SK-N-SH treated with all-trans-retinoic acid at 6 μM for 48 hours (cell line): Measurements from ENCODE around the gene TMEM131L.

Source experiments
- BACH2 ChIP-seq: fragments of 250-450 bp; sonication (Bioruptor Pico); IDR thresholded peaks from 2 replicates; pipeline ENCODE4 v1.9.0; 2021; ENCODE audit warnings: mild to moderate bottlenecking, borderline replicate concordance
- GLIS3 ChIP-seq: fragments of 250-450 bp; sonication (Bioruptor Pico); IDR thresholded peaks from 2 replicates; pipeline ENCODE4 v1.5.0; 2020; ENCODE audit warnings: mild to moderate bottlenecking, moderate library complexity
- ISL1 ChIP-seq: fragments of 250-450 bp; sonication (Bioruptor Pico); IDR thresholded peaks from 2 replicates; pipeline ENCODE4 v2.1.2; 2022; ENCODE audit warnings: mild to moderate bottlenecking, moderate library complexity
- SNAI2 ChIP-seq: fragments of 250-450 bp; sonication (Bioruptor Pico); IDR thresholded peaks from 2 replicates; pipeline ENCODE4 v1.5.0; 2020; ENCODE audit warnings: mild to moderate bottlenecking, moderate library complexity
- TOX ChIP-seq: fragments of 250-450 bp; sonication (Bioruptor Pico); IDR thresholded peaks from 2 replicates; pipeline ENCODE4 v1.8.0; 2021; ENCODE audit warnings: mild to moderate bottlenecking, moderate library complexity, borderline replicate concordance
- ZC3H10 ChIP-seq: fragments of 250-450 bp; sonication (Bioruptor Pico); IDR thresholded peaks from 2 replicates; pipeline ENCODE4 v1.5.1; 2021; ENCODE audit warnings: mild to moderate bottlenecking, moderate library complexity
- ZFP30 ChIP-seq: fragments of 450-650 bp; formaldehyde crosslinking; IDR thresholded peaks from 2 replicates; pipeline ENCODE4 v1.5.0; 2022; ENCODE audit warnings: mild to moderate bottlenecking, moderate library complexity
- ZNF565 ChIP-seq: fragments of 450-650 bp; formaldehyde crosslinking; conservative IDR thresholded peaks from 2 replicates; pipeline ENCODE4 v1.5.0; 2020; ENCODE audit warnings: low read depth, mild to moderate bottlenecking, moderate library complexity
- ZNF70 ChIP-seq: fragments of 450-650 bp; formaldehyde crosslinking; IDR thresholded peaks from 2 replicates; pipeline ENCODE4 v1.5.0; 2020; ENCODE audit warnings: mild to moderate bottlenecking, moderate library complexity
- ZNF8 ChIP-seq: fragments of 450-650 bp; formaldehyde crosslinking; IDR thresholded peaks from 2 replicates; pipeline ENCODE4 v1.5.0; 2020; ENCODE audit warnings: mild to moderate bottlenecking, moderate library complexity
- TF ChIP-seq, protein P1 (sequence below): fragments of 250-450 bp; sonication (Bioruptor Pico); IDR thresholded peaks from 2 replicates; pipeline ENCODE4 v1.5.1; 2020; ENCODE audit warnings: low read depth, mild to moderate bottlenecking, moderate library complexity
- TF ChIP-seq, protein P2 (sequence below): fragments of 250-450 bp; sonication (Bioruptor Pico); IDR thresholded peaks from 2 replicates; pipeline ENCODE4 v1.8.0; 2020; ENCODE audit warnings: mild to moderate bottlenecking, moderate library complexity, borderline replicate concordance
- TF ChIP-seq, protein P3 (sequence below): fragments of 250-450 bp; sonication (Bioruptor Pico); IDR thresholded peaks from 2 replicates; pipeline ENCODE4 v1.8.0; 2021; ENCODE audit warnings: low read depth, mild to moderate bottlenecking, moderate library complexity, borderline replicate concordance
- TF ChIP-seq, protein P4 (sequence below): fragments of 250-450 bp; sonication (Bioruptor Pico); IDR thresholded peaks from 2 replicates; pipeline ENCODE4 v1.5.1; 2021; ENCODE audit warnings: mild to moderate bottlenecking, moderate library complexity

DNA sequence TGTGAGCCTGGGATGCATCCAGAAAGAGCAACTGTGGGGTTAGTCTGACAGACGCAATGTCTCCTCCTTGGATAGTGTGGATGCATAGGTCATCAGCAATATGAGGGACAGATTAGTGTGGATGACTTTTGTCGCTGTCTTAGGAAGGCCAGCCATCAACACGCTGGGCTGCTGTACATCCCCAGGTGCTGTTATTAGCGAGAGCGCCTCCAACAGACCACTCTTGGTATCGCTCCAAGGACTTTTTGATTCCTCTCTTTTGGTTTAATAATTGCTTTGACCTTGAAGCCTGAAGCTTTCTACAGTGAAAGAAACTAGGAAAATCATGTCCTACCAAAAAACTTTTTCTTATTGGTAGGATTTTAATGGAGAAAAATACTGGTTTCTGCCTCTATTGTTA is 76.7 kb downstream of the TMEM131L start:
- TF ChIP-seq GLIS3 (CRISPR knock-in tag), result no peak
- TF ChIP-seq, protein P1, sequence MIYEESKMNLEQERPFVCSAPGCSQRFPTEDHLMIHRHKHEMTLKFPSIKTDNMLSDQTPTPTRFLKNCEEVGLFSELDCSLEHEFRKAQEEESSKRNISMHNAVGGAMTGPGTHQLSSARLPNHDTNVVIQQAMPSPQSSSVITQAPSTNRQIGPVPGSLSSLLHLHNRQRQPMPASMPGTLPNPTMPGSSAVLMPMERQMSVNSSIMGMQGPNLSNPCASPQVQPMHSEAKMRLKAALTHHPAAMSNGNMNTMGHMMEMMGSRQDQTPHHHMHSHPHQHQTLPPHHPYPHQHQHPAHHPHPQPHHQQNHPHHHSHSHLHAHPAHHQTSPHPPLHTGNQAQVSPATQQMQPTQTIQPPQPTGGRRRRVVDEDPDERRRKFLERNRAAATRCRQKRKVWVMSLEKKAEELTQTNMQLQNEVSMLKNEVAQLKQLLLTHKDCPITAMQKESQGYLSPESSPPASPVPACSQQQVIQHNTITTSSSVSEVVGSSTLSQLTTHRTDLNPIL, result no peak
- TF ChIP-seq ZNF565 (CRISPR knock-in tag), result no peak
- TF ChIP-seq, protein P2, sequence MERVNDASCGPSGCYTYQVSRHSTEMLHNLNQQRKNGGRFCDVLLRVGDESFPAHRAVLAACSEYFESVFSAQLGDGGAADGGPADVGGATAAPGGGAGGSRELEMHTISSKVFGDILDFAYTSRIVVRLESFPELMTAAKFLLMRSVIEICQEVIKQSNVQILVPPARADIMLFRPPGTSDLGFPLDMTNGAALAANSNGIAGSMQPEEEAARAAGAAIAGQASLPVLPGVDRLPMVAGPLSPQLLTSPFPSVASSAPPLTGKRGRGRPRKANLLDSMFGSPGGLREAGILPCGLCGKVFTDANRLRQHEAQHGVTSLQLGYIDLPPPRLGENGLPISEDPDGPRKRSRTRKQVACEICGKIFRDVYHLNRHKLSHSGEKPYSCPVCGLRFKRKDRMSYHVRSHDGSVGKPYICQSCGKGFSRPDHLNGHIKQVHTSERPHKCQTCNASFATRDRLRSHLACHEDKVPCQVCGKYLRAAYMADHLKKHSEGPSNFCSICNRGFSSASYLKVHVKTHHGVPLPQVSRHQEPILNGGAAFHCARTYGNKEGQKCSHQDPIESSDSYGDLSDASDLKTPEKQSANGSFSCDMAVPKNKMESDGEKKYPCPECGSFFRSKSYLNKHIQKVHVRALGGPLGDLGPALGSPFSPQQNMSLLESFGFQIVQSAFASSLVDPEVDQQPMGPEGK (CRISPR knock-in tag), result no peak
- no peak for TF ChIP-seq SNAI2
- no peak for TF ChIP-seq BACH2 (CRISPR knock-in tag)
- no peak for TF ChIP-seq ZC3H10 (CRISPR knock-in tag)
- TF ChIP-seq, protein P3, sequence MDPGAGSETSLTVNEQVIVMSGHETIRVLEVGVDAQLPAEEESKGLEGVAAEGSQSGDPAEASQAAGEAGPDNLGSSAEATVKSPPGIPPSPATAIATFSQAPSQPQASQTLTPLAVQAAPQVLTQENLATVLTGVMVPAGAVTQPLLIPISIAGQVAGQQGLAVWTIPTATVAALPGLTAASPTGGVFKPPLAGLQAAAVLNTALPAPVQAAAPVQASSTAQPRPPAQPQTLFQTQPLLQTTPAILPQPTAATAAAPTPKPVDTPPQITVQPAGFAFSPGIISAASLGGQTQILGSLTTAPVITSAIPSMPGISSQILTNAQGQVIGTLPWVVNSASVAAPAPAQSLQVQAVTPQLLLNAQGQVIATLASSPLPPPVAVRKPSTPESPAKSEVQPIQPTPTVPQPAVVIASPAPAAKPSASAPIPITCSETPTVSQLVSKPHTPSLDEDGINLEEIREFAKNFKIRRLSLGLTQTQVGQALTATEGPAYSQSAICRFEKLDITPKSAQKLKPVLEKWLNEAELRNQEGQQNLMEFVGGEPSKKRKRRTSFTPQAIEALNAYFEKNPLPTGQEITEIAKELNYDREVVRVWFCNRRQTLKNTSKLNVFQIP, result no peak
- TF ChIP-seq ISL1, result no peak
- no peak for TF ChIP-seq ZFP30 (CRISPR knock-in tag)
- TF ChIP-seq, protein P4, sequence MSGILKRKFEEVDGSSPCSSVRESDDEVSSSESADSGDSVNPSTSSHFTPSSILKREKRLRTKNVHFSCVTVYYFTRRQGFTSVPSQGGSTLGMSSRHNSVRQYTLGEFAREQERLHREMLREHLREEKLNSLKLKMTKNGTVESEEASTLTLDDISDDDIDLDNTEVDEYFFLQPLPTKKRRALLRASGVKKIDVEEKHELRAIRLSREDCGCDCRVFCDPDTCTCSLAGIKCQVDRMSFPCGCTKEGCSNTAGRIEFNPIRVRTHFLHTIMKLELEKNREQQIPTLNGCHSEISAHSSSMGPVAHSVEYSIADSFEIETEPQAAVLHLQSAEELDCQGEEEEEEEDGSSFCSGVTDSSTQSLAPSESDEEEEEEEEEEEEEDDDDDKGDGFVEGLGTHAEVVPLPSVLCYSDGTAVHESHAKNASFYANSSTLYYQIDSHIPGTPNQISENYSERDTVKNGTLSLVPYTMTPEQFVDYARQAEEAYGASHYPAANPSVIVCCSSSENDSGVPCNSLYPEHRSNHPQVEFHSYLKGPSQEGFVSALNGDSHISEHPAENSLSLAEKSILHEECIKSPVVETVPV (CRISPR knock-in tag), result no peak
- no peak for TF ChIP-seq TOX
- TF ChIP-seq ZNF70 (CRISPR knock-in tag), result no peak
- TF ChIP-seq ZNF8 (CRISPR knock-in tag), result no peak
